GM10248 (cell line): ENCODE data around the gene TEPSIN.

Source experiments
- CTCF ChIA-PET: fragments of 300-600 bp; sonication (Branson Sonifier 250); formaldehyde crosslinking; extraction: SDS; loops from one replicate; lab custom pipeline; 2021; ENCODE audit warnings: antibody characterized with exemption; lab: Yijun Ruan, JAX
- POLR2A ChIA-PET: fragments of 350-650 bp; sonication (Branson Sonifier 250); formaldehyde crosslinking; extraction: SDS; loops from one replicate; lab custom pipeline; 2020; ENCODE audit warnings: antibody characterized with exemption; lab: Yijun Ruan, JAX
- DNase-seq: peaks from one replicate; pipeline ENCODE4 v3.0.0; 2012; ENCODE audit errors: extremely low spot score
- CTCF ChIP-seq: IDR thresholded peaks from 2 replicates; pipeline ENCODE4 v1.5.1; 2012; ENCODE audit warnings: mild to moderate bottlenecking, low read depth; ENCODE audit errors: extremely low read depth, missing control alignments, control extremely low read depth

Gene TEPSIN

GRCh38 chr17:81210466-81210865 is 28.4 kb downstream of the TEPSIN start:
- DNase-seq = no peak
- ChIA-PET POLR2A (no interaction called here), CTCF (interaction anchor here (1.0 kb wide), 1 partner anchor 68 kb away, joined by 3 read pairs; no protein-coding TSS in a partner anchor)
- TF ChIP-seq CTCF = no peak

- ChIA-PET CTCF (no interaction called here), POLR2A (no interaction called here)
- no peak for TF ChIP-seq CTCF
- no peak for DNase-seq
Measured at GRCh38 chr17:81209141-81209540, 29.7 kb downstream of the TEPSIN start.

- ChIA-PET POLR2A (no interaction called here), CTCF (no interaction called here)
- no peak for DNase-seq
- TF ChIP-seq CTCF = no peak
Measured at GRCh38 chr17:81208651-81209050, 30.2 kb downstream of the TEPSIN start.

GRCh38 chr17:81207610-81208581 is 31.0 kb downstream of the TEPSIN start:
- no peak for TF ChIP-seq CTCF
- ChIA-PET CTCF (no interaction called here), POLR2A (no interaction called here)
- DNase-seq = no peak

GRCh38 chr17:81206657-81207056 is 32.2 kb downstream of the TEPSIN start:
- CTCF ChIA-PET = no interaction called here
- no peak for DNase-seq
- TF ChIP-seq CTCF = no peak
- POLR2A ChIA-PET = no interaction called here

- no peak for DNase-seq
- ChIA-PET POLR2A (no interaction called here), CTCF (no interaction called here)
- no peak for TF ChIP-seq CTCF
Measured at GRCh38 chr17:81206166-81206565, 32.7 kb downstream of the TEPSIN start.
